Measurements from ENCODE around the gene TRIP4.

DNA sequence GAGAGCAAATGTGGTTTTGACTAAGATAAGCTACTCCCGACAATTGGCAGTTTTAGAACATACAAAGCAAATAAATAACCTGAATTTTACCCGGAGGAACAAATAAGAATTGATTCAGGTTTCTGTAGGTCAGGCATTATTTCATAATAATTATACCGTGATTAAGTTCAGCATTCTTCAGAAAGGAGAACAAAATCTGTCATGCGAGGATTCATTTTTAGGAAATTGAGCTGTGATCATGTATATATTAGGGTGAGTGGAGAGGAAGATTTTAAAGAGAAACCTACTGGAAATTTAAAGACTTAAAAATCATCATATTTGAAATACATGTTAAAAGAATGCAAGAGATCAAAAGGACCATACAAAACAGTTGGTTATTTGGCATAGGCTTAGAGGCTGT is 93.3 kb downstream of the TRIP4 start:
- TF ChIP-seq, protein P1, sequence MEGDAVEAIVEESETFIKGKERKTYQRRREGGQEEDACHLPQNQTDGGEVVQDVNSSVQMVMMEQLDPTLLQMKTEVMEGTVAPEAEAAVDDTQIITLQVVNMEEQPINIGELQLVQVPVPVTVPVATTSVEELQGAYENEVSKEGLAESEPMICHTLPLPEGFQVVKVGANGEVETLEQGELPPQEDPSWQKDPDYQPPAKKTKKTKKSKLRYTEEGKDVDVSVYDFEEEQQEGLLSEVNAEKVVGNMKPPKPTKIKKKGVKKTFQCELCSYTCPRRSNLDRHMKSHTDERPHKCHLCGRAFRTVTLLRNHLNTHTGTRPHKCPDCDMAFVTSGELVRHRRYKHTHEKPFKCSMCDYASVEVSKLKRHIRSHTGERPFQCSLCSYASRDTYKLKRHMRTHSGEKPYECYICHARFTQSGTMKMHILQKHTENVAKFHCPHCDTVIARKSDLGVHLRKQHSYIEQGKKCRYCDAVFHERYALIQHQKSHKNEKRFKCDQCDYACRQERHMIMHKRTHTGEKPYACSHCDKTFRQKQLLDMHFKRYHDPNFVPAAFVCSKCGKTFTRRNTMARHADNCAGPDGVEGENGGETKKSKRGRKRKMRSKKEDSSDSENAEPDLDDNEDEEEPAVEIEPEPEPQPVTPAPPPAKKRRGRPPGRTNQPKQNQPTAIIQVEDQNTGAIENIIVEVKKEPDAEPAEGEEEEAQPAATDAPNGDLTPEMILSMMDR (conservative IDR thresholded peaks at IDR 0.05; ENCODE audit: low read length) = no peak
- TF ChIP-seq EZH2phosphoT487 (IDR thresholded peaks at IDR 0.05; ENCODE audit: borderline replicate concordance, low read depth, low read length) = no peak
